Epithelial cell of proximal tubule (primary cell): Measurements from ENCODE around the gene RIN3. TPM values are rescaled to one million over a fixed set of nuclear protein-coding genes. Genes with fewer than 3 reads are reported as not detected.

Source experiments
- DNase-seq: peaks from one replicate; pipeline ENCODE4 v3.0.0-alpha.2; 2011; ENCODE audit warnings: low read depth
- H3K4me3 ChIP-seq: 2 replicates; pipeline ENCODE4 v1.5.1; 2011; ENCODE audit warnings: low read depth, mild to moderate bottlenecking, low read length
- CTCF ChIP-seq: conservative IDR thresholded peaks from 2 replicates; pipeline ENCODE4 v1.5.1; 2012; ENCODE audit warnings: low read depth, mild to moderate bottlenecking, low read length
- total RNA-seq: library from RNA; depleted of rRNA; stranded (reverse); fragments of >200 nt; gene quantifications from 2 replicates; pipeline ENCODE4 v1.2.3, GENCODE V29; 2015

Gene RIN3
- total RNA-seq, 1 donor from 2014 or later, result 7.4 TPM

DNA sequence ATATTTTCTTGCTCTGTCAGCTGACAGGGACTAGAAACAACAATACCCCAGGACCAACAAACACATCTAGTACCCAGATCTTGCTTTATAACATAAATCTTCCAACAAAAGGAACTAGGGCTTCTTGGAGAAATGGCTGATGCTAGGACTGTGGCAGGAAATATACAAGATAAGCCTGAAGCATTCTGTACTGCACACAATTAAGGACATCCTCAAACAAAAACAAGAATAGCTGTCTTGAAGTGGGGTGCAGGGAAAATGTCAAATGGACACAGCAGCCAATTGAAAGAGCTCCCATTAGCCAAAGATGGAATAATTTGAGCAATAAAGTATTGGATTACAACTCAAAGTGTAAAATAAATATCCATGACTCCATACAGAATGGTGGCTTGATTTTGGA is 184.8 kb downstream of the RIN3 start:
- H3K4me3 ChIP-seq, result no peak overlapping the region

GRCh38 chr14:92701826-92702225 is 188.2 kb downstream of the RIN3 start:
- no peak for TF ChIP-seq CTCF
- no peak for DNase-seq

More for the DNA sequence above, 184.8 kb downstream of the RIN3 start:
- no peak for DNase-seq
- TF ChIP-seq CTCF, result no peak

GRCh38 chr14:92702441-92702918 is 188.9 kb downstream of the RIN3 start:
- H3K4me3 ChIP-seq, result no peak overlapping the region
- no peak for DNase-seq
- TF ChIP-seq CTCF, result no peak

More at GRCh38 chr14:92701826-92702225, 188.2 kb downstream of the RIN3 start:
- no peak overlapping the region for H3K4me3 ChIP-seq

- no peak overlapping the region for H3K4me3 ChIP-seq
- no peak for DNase-seq
- TF ChIP-seq CTCF, result no peak
Observed at GRCh38 chr14:92703516-92703915, 189.9 kb downstream of the RIN3 start.

DNA sequence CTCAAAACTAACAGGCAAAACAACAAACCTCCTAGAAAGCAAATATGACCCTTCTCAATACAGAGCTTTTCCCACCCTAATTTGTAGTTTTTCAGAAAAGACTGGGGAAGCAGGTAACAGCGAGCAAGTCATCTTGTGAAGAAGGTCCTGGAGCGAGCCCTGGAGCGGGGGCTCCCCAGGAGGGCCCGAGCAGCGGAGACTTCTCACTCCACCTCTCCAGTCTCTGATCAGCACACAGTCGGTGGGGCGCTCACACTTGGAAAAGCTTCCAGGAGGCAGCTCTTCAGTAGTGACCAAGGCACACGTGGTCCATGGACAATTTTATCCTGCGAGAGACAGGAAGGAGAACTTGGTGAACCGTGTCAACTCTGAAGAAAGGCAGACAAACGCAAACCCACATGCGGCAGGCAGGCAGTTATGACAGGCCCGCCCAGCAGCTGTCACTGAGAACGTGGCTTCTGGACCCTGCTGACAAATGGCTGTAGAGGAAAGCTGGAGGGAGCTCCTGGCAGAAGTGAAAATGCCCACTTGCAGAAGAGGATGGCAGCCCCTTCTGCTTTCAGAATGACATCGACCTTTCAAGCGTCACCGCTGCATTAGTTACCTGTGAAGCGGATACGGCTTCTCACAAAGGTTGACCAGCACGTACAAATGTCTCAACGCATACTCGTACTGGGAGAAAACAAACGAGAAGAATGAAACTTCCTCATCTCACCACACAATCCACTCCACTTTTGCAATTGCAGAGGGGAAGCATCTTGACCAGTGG is 190.6 kb downstream of the RIN3 start:
- TF ChIP-seq CTCF, result no peak
- DNase-seq, result no peak
- no peak overlapping the region for H3K4me3 ChIP-seq

DNA sequence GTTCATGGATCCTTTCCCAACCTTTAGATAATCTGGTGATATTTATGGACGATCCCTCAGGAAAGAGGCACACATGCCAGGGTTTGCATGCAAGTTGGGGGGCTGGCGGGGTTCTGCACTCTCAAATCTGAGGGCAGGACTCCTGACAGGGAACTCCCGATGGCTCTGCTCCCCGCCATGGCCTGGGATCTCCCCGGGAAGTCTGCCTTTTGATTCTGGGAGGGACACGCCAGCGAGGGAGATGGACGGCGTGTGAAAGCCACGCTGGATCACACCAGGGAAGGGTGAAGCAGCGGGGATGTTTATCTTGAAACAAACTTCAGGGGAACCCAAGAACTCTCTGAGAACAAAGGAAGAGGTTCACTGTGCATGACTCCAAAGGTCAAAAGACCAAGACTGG is 191.2 kb downstream of the RIN3 start:
- H3K4me3 ChIP-seq, result no peak overlapping the region
- DNase-seq, result no peak
- TF ChIP-seq CTCF, result no peak

- H3K4me3 ChIP-seq, result no peak overlapping the region
- no peak for TF ChIP-seq CTCF
- no peak for DNase-seq
Observed at GRCh38 chr14:92706386-92706785, 192.8 kb downstream of the RIN3 start.
